NCI-H128 (cell line): ENCODE measurements around the gene DNMBP.
"Not testable (repeated sequence)": the region's sequence is repeated elsewhere in the genome, so short reads cannot be mapped to it uniquely, and the experiment has no call there.

ENCODE experiments used
- DNase-seq: peaks from one replicate; lab custom pipeline; 2025; ENCODE audit not compliant: unreplicated experiment; lab: John Stamatoyannopoulos, UW

Gene DNMBP

DNA sequence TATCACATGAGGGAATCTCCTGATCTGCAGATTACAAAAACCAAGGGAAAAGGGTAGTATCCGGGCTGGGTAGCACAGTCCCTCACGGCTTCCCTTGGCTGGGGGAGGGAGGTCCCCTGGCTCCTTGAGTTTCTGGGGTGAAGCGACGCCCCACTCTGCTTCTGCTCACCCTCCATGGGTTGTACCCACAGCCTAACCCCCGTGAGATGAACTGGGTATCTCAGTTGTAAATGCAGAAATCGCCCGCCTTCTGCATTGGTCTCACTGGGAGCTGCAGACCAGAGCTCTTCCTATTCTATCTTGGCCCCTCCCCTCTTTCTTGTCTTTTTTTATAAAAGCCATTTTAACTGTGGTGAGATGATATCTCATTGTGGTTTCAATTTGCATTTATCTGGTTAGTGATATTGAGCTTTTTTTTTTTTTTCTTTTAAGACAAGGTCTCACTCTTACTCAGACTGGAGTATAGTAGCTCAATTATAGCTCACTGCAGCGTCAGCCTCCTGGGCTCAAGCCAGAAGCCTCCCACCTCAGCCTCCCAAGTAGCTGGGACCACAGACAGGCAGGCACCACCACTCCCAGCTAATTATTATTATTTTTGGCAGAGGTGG, 139.5 kb downstream of the DNMBP start:
- no peak for DNase-seq

DNA sequence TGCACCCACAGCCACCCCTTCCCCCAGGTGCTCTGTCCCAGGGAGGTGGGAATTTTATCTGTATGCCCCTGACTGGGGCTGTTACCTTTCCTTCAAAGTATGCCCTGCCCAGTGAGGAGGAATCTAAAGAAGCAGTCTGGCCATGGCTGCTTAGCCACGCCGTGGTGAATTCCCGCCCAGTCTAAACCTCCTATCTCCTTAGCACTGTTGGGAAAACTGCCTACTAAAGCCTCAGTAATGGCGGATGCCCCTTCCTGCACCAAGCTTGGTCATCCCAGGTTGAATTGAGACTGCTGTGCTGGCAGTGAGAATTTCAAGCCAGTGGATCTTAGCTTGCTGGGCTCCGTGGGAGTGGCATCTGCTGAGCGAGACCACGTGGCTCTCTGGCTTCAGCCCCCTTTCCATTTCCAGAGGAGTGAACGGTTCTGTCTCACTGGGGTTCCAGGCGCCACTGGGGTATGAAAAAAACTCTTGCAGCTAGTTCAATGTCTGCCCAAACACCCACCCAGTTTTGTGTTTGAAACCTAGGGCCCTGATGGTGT, 140.1 kb downstream of the DNMBP start:
- no peak for DNase-seq

GRCh38 chr10:99867250-99867649, 142.5 kb downstream of the DNMBP start:
- not testable (repeated sequence) for DNase-seq

GRCh38 chr10:99863535-99864240, 146.1 kb downstream of the DNMBP start:
- DNase-seq: not testable (repeated sequence)

DNA sequence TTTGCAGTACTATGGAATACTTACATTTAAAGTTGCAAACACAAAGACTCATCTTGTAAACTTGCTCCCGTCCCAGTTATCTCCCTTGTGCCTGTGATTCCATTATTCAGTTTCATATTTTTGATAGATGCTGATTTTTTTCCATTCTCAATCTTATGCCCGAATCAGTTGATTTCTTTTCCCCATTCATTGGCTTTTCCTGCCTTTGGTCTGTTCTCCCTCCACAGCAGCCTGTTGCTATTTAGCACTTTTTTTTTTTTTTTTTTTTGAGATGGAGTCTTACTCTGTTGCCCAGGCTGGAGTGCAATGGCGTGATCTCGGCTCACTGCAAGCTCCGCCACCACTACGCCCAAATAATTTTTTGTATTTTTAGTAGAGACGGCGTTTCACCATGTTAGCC, 149.3 kb downstream of the DNMBP start:
- no peak for DNase-seq

GRCh38 chr10:99859585-99859984, 150.2 kb downstream of the DNMBP start:
- DNase-seq: no peak

GRCh38 chr10:99858849-99859248, 150.9 kb downstream of the DNMBP start:
- DNase-seq: no peak

DNA sequence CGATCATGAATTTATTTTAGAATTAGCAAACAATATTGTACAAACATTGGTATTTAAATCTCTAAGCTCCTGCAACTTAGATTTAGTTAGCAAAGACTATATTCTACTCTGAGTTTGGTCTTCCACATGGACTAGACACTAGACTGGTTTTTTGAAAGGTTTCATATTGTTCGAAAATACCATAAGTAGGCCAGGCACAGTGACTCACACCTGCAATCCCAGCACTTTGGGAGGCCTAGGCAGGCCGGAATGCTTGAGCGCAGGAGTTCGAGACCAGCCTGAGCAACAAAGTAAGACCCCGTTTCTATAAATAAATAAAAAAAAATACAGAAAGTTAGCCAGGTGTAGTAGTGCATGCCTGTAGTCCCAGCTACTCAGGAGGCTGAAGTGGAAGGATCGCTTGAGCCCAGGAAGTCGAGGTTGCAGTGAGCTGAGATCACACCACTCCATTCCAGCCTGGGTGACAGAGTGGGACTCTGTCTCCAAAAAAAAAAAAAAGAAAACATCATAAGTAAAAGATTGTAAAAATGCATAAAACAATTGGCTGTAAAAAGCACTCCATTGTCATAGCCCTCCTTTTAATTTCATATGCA, 154.2 kb downstream of the DNMBP start:
- no peak for DNase-seq

- DNase-seq: no peak
Measured at GRCh38 chr10:99854860-99855259, 154.9 kb downstream of the DNMBP start.

- DNase-seq: no peak
Measured at GRCh38 chr10:99853655-99854054, 156.1 kb downstream of the DNMBP start.

- no peak for DNase-seq
Measured at GRCh38 chr10:99852481-99853213, 157.1 kb downstream of the DNMBP start.

- no peak for DNase-seq
Measured at GRCh38 chr10:99851825-99852224, 157.9 kb downstream of the DNMBP start.

DNA sequence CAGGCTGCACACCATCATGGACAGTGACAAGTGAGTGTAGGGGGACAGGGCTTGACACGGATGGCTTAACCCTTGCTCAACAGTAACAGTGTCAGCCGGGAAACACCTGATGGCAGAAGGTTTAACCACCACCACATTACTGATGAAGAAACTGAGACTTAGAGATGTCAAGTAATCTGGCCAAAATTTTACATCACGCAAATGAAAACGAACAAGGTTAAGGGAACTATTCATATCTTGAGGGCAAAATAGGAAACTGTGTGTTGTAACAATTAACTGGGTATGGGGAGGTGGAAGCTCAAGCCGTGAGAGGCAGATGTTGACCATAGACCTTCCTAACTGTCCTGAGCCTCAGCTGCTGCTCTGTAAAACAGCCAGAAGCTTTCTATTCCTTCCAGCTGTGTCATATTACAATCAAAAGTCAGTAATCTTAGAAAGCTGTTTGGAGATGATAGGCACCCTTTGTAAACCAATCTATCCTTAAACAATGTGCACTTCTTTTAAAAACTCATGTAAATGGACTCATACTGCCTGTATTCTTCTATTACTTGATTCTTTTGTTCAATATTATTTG, 158.9 kb downstream of the DNMBP start:
- DNase-seq: no peak

DNA sequence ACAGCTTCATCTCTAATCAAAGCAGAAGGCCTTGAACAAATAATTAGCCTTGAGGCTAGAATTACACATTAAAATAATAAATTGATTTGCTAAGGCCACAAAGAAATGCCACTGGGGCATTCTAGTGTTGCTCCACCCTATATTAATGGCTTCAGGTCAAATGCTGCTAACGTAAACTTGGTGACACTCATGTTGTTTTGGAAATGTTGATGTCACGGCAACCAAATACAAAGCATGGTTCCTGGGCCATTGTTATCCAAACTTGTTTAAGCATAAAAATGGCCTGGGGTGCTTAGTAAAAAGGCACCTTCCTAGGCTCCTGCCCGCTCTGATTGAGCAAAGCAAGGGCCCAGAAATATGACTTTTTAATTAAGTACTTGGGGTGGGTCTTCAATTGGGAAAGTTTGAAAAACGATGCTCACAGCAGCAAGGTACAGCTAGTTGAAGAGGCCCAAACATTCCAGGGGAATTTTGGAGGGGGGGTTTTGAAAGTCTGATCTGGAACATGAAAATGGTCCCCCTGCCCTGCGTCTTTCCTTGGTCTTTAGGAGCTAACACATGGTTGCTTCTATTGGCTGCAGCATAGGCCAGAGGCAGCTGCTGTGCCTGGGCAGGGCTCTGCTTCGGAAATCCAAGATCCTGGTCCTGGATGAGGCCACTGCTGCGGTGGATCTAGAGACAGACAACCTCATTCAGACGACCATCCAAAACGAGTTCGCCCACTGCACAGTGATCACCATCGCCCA, 159.6 kb downstream of the DNMBP start:
- DNase-seq: no peak

DNA sequence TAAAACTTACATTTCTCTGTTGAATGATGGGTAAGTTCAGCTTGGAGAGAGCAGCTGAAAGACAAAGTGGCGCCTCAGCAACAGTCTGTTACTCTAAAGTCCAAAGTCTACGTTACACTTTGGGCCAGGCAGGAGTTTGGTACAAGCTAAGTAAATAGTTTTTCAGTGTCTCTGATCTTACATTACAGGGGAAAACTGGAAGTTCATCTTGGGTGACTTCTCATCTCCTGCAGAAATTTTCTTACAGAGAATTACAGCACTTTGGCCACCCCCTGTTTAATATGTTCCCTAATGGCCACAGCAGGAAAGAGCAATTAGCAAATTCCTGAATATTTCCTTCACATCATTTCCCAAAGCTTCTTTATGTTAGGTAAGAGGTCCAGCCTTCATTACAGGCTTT, 160.2 kb downstream of the DNMBP start:
- DNase-seq: no peak

DNA sequence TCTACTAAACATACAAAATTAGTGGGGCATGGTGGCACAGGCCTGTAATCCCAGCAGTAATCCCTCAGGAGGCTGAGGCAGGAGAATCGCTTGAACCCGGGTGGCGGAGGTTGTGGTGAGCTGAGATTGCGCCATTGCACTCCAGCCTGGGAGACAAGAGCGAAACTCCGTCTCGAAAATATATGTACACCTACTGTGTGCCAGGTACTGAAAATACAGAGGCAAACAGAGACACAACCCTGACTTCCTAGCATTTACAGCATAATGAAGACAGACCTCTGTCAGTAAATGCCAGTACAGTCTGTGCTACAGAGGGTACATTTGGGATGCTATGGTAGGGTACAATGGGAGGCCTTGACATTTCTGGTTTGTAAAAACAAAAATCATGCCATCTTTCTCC, 160.7 kb downstream of the DNMBP start:
- no peak for DNase-seq

DNA sequence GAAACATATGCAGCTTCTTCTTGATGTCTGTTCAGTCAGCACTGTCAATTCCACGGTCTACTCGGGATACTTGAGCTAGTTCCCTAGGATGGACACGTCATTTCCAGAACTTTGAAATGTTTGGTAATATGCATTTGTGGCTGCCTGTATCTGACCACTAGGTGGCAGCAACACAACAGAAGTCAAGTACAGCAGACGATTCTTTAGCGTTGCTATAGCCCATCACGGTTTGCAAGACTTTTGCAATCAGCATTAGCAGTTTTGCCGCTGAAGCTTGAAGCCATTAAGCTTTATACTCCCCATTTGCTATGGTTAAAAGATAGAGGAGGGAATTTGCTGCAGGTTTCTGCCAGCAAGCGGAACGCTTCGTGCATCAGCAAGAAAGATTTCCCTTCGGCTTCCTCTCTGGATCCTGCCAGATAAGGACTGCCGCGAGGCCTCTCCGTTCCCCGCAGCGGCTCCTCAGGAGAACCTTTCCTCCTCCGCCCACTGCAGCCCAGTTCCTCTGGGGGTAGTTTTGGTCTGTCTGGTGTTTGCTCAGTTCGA, 163.8 kb downstream of the DNMBP start:
- DNase-seq: peak; percentile 57

- DNase-seq: no peak
Measured at GRCh38 chr10:99844433-99844955, 165.3 kb downstream of the DNMBP start.

DNA sequence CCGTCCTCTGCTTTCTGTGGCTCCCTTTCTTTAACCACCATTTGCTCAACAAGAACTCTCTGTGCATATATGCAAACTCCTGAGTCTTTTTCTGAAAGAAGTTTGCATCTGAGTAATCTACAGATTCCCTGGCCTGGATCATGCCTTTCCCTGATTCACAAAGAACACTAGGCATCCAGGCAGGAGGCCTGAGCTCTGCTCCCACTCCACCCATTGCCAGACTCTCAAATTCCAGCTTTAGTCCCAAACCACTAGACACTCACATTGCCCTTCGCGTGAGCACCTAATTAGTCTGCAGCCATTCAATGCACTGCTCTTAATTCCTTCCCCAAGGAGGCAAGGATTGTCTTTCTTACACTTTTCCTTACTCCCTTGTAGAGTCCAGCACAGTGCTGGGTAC, 166.4 kb downstream of the DNMBP start:
- no peak for DNase-seq

DNA sequence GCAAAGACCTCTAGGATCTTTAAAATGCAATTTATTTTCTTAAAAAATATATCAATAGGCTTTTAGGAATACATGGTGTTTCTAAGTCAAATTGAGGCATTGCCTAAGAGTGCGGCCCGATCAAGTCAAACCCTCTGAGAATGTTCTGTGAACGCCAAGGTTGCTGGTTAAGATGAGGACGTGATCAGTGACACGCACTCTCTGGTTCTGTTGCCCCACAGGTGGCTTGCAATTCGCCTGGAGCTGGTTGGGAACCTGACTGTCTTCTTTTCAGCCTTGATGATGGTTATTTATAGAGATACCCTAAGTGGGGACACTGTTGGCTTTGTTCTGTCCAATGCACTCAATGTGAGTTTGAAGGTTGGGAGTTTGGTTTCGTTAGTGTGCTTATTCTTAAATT, 168.0 kb downstream of the DNMBP start:
- DNase-seq: no peak
